Activated CD4-positive, alpha-beta T cell treated with anti-CD3 and anti-CD28 coated beads, Interleukin-2, amount 50 U/mL, for 24 hours (primary cell): ENCODE data around the gene RPS27.
"Not testable (repeated sequence)": the region's sequence is repeated elsewhere in the genome, so short reads cannot be mapped to it uniquely, and the experiment has no call there.

Source experiments
- DNase-seq, 2 donors: peaks; one replicate each; pipeline ENCODE4 v3.0.0-alpha.2; 2020; ENCODE audit warnings: low read depth in 1 of 2, low spot score in 1 of 2

RPS27 gene

GRCh38 chr1:153985341-153985912 lies 5.1 kb upstream of the RPS27 start:
- peak in 1 of 2 donors; percentile 61 for DNase-seq

- no peak for DNase-seq
These were observed 4.4 kb upstream of the RPS27 start, which contains the start of gene RAB13 for GRCh38 chr1:153985941-153986761. Gene RAB13, minus strand, starts transcription at chr1:153986339. Its CDS starts 103 bp downstream, at chr1:153986236.

- DNase-seq, result no peak
These were observed 2.9 kb upstream of the RPS27 start for GRCh38 chr1:153987621-153988020.

- no peak for DNase-seq
These were observed 629 bp downstream of the RPS27 start for GRCh38 chr1:153991151-153991630.

GRCh38 chr1:153991806-153992205 lies 1.2 kb downstream of the RPS27 start:
- no peak for DNase-seq

GRCh38 chr1:153995202-153995601 lies 4.6 kb downstream of the RPS27 start:
- DNase-seq, result no peak

GRCh38 chr1:153995640-153996039 lies 5.1 kb downstream of the RPS27 start:
- no peak for DNase-seq

- not testable (repeated sequence) for DNase-seq
These were observed 6.3 kb downstream of the RPS27 start for GRCh38 chr1:153996882-153997281.

- DNase-seq, result no peak
These were observed 9.9 kb downstream of the RPS27 start for GRCh38 chr1:154000420-154000819.

GRCh38 chr1:154006136-154006535 lies 15.6 kb downstream of the RPS27 start:
- DNase-seq, result no peak

GRCh38 chr1:154012129-154012528 lies 21.6 kb downstream of the RPS27 start:
- DNase-seq, result no peak

- DNase-seq, result not testable (repeated sequence)
These were observed 22.0 kb downstream of the RPS27 start for GRCh38 chr1:154012543-154012942.

GRCh38 chr1:154014154-154014907 lies 23.8 kb downstream of the RPS27 start:
- DNase-seq, result no peak

GRCh38 chr1:154019269-154019668 lies 28.7 kb downstream of the RPS27 start:
- DNase-seq, result no peak

GRCh38 chr1:154019940-154020339 lies 29.4 kb downstream of the RPS27 start:
- no peak for DNase-seq

GRCh38 chr1:154033697-154034096 lies 43.1 kb downstream of the RPS27 start:
- DNase-seq, result not testable (repeated sequence)
